Activated gamma-delta T cell treated with anti-CD3 and anti-CD28 coated beads, Interleukin-2, amount 50 U/mL, for 16 hours (primary cell): ENCODE measurements around the gene MEGF6.

ENCODE experiments used
- DNase-seq: peaks from one replicate; pipeline ENCODE4 v3.0.0-alpha.2; 2020; ENCODE audit warnings: low read depth

Gene MEGF6

DNA sequence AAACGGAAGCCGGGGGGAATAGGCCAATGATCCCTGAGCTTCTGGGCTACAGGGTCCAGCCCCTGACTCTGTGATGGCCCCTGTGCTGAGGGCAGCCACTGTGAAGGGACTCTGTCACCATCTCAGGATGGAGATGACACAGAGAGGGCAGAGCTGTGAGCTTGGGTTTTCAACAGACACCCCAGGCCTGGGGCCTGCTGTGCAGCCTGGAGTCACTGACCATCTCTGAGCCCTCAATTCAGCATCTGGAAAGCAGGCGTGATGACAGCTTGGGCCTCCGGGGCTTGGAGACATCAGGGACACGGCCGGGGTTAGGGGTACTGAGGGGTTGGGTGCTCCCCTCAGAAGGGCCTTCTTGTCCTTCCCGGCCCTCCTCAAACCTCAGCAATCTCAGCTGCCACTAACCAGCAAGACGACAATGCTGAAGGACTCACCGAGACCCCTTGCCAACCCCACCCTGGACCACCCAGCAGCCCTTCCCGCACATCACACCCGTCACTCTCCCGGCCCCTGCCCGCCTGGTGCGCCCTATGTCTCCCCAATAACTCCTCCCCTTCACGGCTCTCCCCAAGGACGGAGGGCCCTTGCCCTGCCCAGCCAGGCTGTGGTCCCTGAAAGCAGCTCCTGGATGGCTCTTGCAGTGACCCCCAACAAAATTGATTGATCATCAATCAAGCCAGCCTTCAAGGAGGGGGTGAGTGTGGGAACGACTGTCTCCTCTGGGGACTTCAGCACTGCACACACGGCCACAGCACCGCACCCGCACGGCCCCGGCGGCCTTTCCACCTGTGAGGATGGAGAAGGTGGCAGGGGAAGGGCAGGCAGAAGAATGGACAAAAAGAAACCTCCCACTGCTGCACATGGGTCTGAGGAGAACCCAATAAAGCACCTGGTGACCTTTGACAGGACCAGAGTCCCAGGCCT is 4.3 kb downstream of the MEGF6 start:
- DNase-seq: no peak

GRCh38 chr1:3604997-3605823 is 6.1 kb downstream of the MEGF6 start:
- DNase-seq: no peak

DNA sequence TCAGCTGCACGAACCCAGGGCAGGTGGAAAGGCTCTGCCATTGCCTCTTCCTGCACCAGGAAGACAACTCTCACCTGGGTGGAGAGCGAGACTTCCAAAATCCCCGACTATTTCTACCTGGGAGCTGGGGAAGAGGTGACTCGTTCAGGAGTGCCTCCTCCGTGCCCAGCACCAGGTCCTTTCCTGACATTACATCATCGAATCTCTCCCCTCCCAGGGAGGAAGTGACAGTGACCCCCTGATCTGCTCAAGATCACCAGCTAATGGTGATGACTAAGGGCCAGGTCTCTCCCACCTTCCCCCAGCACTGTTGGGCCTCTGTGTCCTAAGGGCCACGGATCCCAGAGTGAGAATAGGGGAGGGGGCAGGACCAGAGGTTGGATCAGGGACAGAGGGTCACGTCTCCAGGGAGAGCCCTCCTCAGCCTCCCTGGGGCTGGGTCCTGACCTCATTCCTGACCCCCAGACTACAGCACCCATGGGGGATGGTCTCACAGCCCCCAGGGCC is 6.8 kb downstream of the MEGF6 start:
- no peak for DNase-seq

- no peak for DNase-seq
These were observed 7.5 kb downstream of the MEGF6 start for GRCh38 chr1:3603571-3604467.

GRCh38 chr1:3603156-3603555 is 8.2 kb downstream of the MEGF6 start:
- no peak for DNase-seq

DNA sequence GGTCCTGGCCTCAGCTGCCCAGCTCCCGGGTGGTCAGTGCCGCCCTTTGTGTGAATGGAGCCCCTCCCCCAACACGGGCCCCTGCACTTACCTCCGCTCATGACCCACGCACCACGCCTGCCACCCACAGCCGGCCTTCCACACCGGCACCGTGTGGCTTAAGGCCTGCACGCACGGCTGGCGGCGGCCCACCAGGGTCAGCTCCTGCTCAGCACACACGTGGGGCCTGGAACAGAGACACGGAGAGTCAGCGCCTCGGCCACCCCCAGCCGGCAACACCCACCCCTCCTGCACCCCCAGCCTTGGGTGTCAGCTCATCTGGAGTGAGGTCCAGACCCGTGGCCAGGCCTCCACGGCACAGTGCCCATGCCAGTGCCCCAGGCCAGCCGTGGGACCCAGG is 8.9 kb downstream of the MEGF6 start:
- DNase-seq: no peak

GRCh38 chr1:3601743-3602142 is 9.6 kb downstream of the MEGF6 start:
- DNase-seq: no peak

GRCh38 chr1:3600354-3600753 is 11.0 kb downstream of the MEGF6 start:
- DNase-seq: no peak

DNA sequence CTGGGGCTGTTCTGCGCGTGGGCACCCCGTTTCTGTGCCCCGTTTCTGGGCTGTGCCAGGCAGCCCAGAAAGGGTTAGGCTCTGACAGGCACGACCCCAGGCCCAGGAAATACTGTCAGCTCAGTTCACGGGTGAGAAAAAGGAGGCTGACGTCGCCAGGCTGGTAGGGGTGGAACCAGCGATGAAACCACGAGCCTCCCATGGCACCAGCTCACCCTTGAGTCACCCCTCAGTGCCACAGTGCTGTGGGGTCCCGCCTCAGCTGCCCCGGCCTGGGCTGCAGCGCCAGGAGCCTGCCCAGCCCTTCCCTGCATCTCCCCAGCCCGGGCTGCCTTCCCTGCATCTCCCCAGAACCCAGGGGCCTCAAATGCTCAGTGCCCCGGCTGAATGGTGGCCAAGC is 11.5 kb downstream of the MEGF6 start:
- DNase-seq: no peak

GRCh38 chr1:3599286-3599811 is 12.0 kb downstream of the MEGF6 start:
- DNase-seq: no peak

DNA sequence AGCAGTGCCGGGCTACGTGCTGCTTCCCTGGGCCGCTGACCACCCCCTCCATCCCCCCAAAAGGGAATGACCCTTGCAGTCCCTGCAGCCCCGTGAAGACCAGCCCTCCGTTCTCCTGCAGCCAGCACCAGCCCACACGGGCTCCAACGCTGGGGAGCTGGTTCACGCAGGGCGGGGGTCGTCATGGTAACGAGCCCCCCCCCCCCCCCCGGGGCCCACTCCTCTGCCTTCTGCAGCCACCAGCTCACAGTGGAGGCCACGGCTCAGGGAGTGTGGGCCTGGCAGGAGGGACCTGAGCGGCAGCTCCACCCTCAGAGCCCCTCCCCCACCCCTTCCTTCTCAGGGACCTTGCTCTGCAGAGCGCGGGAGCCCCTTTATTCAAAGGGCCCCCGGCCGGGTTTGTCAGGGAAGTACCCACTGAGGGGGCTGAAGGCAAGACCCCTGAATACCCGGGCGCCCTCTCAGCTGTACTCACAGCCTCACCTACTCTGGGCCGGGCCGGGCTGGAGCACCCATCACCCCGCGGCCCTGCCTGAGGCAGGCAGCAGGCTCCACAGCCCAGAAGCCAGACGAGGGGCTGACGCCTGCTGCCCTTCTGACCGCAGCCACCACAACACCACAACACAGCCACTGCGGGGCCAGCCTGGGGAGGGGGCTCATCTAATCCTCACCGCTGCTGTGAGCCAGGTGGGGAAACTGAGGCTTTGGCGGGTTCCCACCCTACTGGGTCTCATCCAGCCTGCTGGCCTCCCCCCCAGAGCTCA is 12.6 kb downstream of the MEGF6 start:
- no peak for DNase-seq

- DNase-seq: no peak
These were observed 13.2 kb downstream of the MEGF6 start for GRCh38 chr1:3598051-3598491.

GRCh38 chr1:3597599-3597964 is 13.7 kb downstream of the MEGF6 start:
- no peak for DNase-seq

GRCh38 chr1:3596663-3597598 is 14.4 kb downstream of the MEGF6 start:
- no peak for DNase-seq

DNA sequence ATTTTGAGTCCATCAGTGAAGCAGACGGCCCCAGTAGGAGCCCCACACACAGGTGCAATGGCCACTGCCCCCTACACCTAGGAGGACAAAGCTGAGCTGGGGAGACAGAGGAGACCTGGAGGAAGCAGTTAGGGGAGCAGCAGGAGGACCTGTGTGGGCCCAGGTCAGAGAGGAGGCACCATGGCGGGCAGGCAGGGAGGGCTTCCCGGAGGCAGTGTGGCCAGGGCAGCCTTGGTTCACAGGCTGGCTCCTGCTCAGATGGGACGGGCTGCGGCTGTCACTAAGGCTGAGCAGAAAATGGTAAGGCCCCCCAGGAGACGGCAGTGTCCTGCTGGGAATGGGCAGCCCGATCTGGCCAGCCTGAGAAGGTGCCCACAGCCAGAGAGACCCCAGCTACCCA is 15.4 kb downstream of the MEGF6 start:
- DNase-seq: no peak

DNA sequence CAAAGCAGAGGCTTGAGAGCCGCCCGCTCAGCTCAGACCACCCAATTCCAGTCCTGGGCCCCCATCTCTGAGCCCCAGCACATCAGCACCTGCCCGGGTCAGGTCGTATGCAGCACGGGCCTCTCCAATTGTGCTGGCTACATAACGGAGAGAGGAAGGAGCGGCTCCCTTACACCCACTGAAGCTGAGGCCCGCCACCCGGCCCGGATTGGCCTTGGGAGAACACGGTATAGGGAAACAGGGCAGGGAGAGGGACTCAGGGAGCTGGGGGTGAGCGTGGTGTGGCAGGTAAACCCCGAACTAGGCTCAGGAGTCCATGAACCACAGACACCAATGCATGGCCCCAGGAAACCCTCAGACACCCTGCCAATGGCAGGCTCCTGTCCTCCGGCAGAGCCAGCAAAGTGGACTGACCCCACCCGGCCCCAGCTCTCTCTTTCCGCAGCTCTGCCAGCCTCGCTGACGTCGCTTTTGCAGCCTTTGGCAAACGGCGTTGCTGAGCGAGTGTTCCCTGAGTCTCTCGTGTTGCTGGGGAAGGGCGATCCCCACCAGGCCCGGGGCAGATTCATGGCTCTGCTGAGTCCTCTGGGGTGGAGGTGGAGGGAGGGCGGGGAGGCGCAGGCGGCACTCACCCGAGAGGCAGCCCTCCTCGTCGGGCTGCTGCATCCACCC is 16.5 kb downstream of the MEGF6 start:
- DNase-seq: no peak

DNA sequence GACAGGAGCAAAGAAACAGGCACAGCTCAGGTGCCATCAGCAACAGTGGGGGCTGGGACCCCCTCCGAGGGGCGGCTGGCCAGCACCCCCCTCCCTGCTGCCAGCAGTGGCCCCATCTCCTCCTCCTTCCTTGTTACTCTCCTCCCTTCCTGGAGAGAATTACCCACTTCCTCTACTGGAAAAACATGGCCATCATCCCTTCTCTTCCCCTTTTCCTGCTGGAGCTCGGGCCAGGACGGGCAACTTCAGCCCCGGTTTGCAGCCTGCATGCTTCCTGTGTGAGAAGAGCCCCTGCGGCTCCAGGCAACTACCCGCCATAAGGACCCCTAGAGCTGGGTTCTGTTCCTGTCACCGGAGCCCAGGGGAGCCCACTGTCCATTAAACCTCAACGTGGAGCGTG is 17.6 kb downstream of the MEGF6 start:
- DNase-seq: no peak

- no peak for DNase-seq
These were observed 18.0 kb downstream of the MEGF6 start for GRCh38 chr1:3593334-3593733.
